Upper lobe of left lung (tissue), 4 donors: Measurements from ENCODE around the gene DPF1.

Experiments used
- POLR2A ChIP-seq, 4 donors: fragments of 450-650 bp; IDR thresholded peaks; one replicate each; pipeline ENCODE4 v1.5.1; 2016 to 2017; ENCODE audit warnings: antibody characterized with exemption in 4 of 4, mild to moderate bottlenecking in 2 of 4
- TF ChIP-seq, protein P1 (sequence below), 6 experiments: fragments of 450-650 bp in 4 of 6; fragments of 200-600 bp in 2 of 6; sonication (generic) in 2 of 6; IDR thresholded peaks; one replicate each; pipeline ENCODE4 v1.5.1; 2016 to 2019; ENCODE audit warnings: antibody characterized with exemption in 6 of 6

DNA sequence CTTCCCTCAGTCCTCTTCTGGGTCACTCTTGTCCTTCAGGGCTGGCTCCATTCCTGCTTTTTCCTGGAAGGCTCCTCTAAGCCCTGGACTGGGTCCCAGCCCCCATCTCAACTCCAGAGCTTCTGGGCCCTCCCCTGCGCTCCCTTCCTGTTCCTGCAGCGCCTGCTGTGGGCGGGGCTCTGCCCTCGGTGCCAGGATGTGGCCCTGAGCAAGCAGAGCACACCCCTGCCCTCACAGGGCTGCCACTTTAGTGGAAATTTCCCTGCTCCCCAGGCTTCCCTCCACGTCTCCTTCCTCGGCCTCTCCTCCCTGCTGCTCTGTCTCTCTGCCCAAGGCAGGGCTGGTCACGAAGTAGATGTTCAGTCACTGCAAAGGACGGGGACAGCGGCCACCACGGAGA, 28.8 kb downstream of the DPF1 start:
- TF ChIP-seq, protein P1, sequence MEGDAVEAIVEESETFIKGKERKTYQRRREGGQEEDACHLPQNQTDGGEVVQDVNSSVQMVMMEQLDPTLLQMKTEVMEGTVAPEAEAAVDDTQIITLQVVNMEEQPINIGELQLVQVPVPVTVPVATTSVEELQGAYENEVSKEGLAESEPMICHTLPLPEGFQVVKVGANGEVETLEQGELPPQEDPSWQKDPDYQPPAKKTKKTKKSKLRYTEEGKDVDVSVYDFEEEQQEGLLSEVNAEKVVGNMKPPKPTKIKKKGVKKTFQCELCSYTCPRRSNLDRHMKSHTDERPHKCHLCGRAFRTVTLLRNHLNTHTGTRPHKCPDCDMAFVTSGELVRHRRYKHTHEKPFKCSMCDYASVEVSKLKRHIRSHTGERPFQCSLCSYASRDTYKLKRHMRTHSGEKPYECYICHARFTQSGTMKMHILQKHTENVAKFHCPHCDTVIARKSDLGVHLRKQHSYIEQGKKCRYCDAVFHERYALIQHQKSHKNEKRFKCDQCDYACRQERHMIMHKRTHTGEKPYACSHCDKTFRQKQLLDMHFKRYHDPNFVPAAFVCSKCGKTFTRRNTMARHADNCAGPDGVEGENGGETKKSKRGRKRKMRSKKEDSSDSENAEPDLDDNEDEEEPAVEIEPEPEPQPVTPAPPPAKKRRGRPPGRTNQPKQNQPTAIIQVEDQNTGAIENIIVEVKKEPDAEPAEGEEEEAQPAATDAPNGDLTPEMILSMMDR (IDR thresholded peaks at IDR 0.05): no peak
- no peak for TF ChIP-seq POLR2A (IDR thresholded peaks at IDR 0.05)
